Stimulated activated CD8-positive, alpha-beta memory T cell treated with anti-CD3 and anti-CD28 coated beads, Interleukin-15, amount 100 ng/mL, for 24 hours (primary cell): ENCODE data around the gene OLFM1.
"Not testable (repeated sequence)": the region's sequence is repeated elsewhere in the genome, so short reads cannot be mapped to it uniquely, and the experiment has no call there.

Experiments
- DNase-seq: peaks from one replicate; pipeline ENCODE4 v3.0.0-alpha.2; 2020; ENCODE audit warnings: low read depth

Gene OLFM1

GRCh38 chr9:135152614-135153334 lies 65.3 kb downstream of the OLFM1 start:
- no peak for DNase-seq

DNA sequence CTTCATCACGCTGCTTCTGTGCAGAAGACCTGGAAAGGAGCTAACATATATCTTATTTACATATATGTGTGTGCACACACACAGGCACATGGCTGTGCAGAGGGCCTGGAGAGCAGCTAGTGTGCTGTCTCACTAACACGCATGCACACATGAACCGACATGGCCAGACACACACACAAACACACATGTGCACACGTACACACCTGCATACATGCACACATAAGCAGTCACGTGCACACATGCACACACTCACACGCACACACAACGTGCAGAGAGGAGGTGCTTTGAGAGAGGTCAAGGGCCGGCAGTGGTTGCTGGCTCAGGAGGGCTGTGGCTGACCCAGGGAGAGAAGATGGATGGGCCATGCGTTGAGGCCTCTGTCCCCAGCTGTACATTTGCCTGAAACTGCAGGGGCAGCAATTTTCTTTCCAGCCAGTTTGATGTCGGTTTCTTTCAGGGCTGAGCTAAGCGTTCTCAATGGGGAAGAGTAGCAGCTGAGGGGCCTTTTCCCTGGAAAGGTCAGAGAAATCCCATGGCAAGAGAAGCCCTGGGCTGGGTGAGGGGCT lies 66.7 kb downstream of the OLFM1 start:
- DNase-seq = no peak

DNA sequence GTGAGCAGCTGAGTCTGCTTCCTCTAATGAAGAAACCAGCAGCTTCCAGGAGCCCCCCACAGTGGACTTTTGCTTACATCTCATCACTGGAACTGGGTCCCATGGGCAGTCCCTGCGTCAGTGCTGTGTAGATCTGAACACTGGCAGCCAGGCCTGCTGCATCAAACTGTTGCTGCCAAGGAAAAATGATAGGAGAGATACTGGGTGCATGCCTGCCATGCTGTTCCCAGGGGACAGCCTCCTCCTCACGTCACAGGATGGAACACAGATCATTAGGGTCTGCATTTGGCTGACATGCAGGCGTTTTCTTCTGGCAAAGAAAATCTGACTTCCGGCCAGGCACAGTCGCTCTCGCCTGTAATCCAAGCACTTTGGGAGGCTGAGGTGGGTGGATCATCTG lies 67.9 kb downstream of the OLFM1 start:
- no peak for DNase-seq

DNA sequence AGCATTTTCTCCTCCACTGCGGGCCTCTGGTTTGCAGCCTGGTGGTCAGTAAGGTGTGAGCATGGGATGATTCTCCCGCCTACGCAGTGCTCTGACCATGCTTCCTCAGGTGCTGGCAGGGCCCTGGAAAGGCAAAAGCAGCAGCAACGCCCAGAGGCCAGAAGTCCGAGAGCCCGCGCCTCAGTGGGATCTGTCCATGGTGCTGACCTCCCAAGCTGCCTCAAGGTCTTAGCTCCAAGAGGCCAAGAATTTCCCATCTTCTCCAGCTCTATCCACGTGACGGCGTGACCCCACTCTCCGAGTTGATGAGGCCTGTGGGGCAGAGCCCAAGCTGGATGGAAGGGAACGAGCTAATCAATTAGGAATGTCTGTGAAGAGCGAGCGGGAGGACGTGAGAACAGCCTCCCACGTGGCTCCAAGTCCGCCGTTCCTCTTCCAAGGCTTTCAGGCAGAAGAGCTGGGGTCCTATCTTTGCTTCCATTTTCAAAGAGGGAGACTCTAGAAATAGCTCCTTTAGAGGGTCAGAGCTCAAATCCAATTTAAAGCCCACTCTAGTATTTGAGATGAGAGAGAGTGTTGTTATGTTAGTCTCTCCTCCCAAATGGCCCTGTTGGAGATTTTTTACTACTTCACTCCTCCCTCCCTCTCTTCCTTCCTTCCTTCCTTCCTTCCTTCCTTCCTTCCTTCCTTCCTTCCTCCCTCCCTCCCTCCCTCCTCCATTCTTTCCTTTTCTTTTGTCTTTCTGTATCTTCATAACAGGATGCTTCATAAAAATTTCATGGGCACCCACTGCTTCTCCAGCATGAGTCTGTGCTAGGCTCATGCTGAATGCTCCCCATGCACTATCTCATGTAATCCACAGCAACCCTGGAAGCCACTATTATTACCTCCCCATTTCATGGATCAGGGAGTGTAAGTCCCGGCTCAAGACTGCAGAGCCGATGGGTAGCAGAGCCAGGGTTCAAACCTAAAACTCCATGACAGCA lies 69.3 kb downstream of the OLFM1 start:
- DNase-seq = no peak

GRCh38 chr9:135157856-135158563 lies 70.5 kb downstream of the OLFM1 start:
- no peak for DNase-seq

DNA sequence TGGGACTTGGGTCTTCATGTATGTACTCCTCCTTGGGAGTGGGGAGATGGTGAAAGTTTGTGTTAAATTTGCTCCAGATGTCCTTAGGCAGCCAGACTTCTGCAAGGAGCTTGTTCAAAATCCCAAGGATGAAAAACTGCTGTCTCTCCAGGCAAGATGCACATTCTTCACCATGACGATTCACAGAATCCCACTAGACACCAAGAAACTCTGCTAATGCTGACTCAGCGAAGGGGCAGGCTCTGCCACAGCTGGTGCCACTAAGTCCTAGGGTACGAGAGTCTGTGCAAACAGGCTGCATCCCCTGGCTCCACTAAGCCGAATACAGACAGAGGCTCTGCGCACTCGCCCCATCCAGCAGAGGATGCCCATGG lies 71.1 kb downstream of the OLFM1 start:
- no peak for DNase-seq

DNA sequence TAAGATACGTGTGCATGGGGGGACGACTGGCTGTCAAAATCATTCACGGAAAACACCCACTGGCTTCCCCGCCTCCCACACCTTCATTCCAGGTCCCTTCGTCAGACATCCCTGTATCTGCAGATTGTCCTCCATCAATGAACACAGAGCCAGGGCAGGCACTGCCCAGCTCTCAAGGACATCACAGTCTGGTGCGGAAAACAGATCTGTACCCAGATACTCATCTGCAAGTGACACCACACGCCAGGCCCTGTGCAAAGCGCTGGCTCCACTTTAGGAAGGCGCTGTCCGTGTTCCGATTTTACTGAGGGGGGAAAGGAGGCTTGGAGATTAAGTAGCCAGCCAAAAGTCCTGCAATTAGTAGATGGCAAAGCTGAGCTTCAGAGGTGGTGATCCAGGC lies 72.3 kb downstream of the OLFM1 start:
- DNase-seq = no peak

- no peak for DNase-seq
Observed at GRCh38 chr9:135160862-135161261, 73.4 kb downstream of the OLFM1 start.

DNA sequence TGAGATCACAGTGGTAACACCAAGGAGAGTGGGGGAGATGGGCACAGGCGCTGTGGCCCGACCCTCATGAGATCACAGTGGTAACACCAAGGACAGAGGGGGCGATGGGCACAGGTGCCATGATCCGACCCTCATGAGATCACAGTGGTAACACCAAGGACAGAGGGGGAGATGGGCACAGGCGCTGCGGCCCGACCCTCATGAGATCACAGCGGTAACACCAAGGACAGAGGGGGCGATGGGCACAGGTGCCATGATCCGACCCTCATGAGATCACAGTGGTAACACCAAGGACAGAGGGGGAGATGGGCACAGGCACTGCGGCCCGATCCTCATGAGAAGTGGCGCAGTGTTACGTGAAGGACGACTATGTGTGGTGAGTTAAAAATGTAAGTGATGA lies 75.1 kb downstream of the OLFM1 start:
- DNase-seq = not testable (repeated sequence)

- no peak for DNase-seq
Observed at GRCh38 chr9:135163023-135163780, 75.7 kb downstream of the OLFM1 start.

- no peak for DNase-seq
Observed at GRCh38 chr9:135164036-135164435, 76.6 kb downstream of the OLFM1 start.

GRCh38 chr9:135165003-135165711 lies 77.7 kb downstream of the OLFM1 start:
- DNase-seq = no peak

DNA sequence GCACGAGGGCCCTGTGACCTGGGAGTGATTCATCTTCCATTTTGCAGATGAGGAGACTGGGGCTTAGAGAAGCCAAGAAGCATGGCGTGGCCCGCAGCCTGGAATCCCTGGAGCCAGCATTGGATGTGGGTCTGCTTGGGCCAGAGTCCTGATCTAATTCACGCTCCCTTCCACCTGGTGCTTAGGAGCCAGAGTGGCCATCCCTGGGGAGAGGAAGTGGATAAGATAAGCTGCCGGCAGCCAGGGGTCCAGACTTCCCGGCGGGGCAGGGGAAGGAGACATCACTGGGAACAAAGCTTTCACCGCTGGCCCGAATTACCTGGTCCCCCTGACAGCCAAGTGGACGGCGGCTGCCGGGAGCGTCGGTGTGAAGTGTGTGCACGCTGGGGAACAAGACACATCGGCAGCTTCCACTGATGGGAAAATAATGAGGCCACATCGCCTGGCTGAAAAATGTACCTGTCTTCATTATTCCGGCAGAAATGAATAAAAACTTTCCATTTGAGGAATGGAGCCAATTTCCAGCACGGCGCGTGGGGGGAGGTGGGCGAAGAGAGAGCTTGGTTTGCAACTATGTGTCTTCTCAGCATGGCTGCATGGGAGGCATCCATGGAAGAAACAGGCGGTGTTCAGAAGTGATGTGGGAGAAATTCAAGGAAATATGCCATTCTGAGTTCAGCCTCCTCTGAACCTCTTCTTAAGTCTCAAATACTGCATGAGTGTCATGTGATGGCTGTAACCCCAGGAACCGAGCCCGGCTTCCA lies 78.5 kb downstream of the OLFM1 start:
- no peak for DNase-seq

DNA sequence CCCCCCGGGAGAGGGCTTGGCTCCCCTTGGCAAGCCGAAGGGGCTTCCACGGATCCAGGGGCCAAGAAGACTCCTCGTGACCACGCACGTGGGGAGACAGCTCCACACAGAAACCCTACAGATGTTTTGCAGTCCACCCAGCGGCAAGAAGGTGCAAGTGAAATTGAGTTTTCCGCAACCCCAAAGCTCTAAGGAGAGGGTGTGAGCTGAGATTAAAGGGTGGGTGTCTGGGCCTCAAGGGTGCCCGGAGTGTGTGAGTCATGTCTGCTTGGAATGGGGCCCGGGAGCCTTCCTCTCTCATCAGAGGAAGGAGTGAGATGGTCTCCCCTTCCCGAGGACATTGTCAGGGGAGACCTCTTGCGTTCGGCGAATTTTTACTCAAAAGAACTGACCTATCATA lies 79.1 kb downstream of the OLFM1 start:
- DNase-seq = no peak

GRCh38 chr9:135167356-135167755 lies 79.9 kb downstream of the OLFM1 start:
- no peak for DNase-seq

- DNase-seq = no peak
Observed at GRCh38 chr9:135167849-135168655, 80.6 kb downstream of the OLFM1 start.

DNA sequence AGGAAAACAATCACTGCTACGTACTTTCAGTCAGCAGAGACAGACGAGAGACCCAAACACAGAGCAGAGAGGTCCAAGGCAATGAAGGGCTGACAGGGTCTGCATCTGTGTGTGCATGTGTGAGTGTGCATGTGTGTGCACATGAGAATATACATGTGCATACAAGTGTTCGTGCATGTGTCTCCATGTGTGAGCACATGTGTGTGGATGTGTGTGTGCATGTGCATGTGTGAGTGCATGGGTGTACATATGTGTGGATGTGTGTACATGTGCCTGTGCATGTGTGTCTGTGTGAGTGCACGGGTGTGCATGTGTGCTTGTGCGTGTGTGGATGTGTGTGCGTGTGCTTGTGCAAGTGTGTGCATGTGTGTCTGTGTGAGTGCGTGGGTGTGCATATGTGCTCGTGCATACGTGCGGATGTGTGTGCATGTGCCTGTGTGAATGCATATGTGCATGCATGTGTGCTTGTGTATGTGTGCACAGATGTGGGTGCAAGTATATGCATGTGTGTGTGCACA lies 82.3 kb downstream of the OLFM1 start:
- DNase-seq = no peak

- no peak for DNase-seq
Observed at GRCh38 chr9:135170535-135170934, 83.1 kb downstream of the OLFM1 start.
